ENCODE data around the gene ATXN3L. TPM values are rescaled to one million over a fixed set of nuclear protein-coding genes. Genes with fewer than 3 reads are reported as not detected.

The ATXN3L gene
- total and polyA plus RNA-seq, 10 of the 15 experiments (the other 5 are each of a cell fraction or from before 2014, with no cell fraction given) = not detected

- BruUV-seq (replicated peaks) = no TSS peak
- no peaks in the 10 kb centered on the region for H4K20me1 ChIP-seq (ENCODE audit: control insufficient read depth, insufficient read depth)
- H3K4me2 ChIP-seq (ENCODE audit: control insufficient read depth, insufficient read depth) = no peak overlapping the region
- no peak overlapping the region for H3K27ac ChIP-seq (ENCODE audit: control insufficient read depth, insufficient read depth)
- DNase-seq (ENCODE audit: low read depth, low spot score) = no peak
- ChIA-PET SMC1A (ENCODE audit: uncharacterized antibody, unreplicated experiment) (no interaction called here), RAD21 (ENCODE audit: unreplicated experiment) (interaction anchor here (0.9 kb wide), 1 partner anchor 120 kb away, joined by 3 read pairs; no protein-coding TSS in a partner anchor), POLR2A (no interaction called here), CTCF (no interaction called here)
- FAIRE-seq = no peak
- no peak for TF ChIP-seq YBX1 (IDR thresholded peaks at IDR 0.05)
- no peak for TF ChIP-seq SREBF2 (IDR thresholded peaks at IDR 0.05; ENCODE audit: low read length)
- peak; percentile 45; the same call in 1 of the 2 replicates for TF ChIP-seq ATF7 (IDR thresholded peaks at IDR 0.05; ENCODE audit: low read depth)
- TF ChIP-seq RUNX3 (IDR thresholded peaks at IDR 0.05; ENCODE audit: low read length) = peak; percentile 22; the same call in 1 of the 2 replicates
- no peak for TF ChIP-seq BMI1 (IDR thresholded peaks at IDR 0.05; ENCODE audit: borderline replicate concordance)
- TF ChIP-seq ZNF207 (IDR thresholded peaks at IDR 0.05; ENCODE audit: borderline replicate concordance) = no peak
- no peaks in the 10 kb centered on the region for H3K79me2 ChIP-seq (ENCODE audit: control insufficient read depth, insufficient read depth, low read length)
- peak; percentile 38; the same call in 1 of the 3 replicates for ATAC-seq
- H3K4me1 ChIP-seq (ENCODE audit: control insufficient read depth, insufficient read depth, low read length) = no peaks in the 10 kb centered on the region
- no peaks in the 10 kb centered on the region for H3K9me3 ChIP-seq (replicated peaks; ENCODE audit: control insufficient read depth, insufficient read depth, low read length)
- H2AFZ ChIP-seq (ENCODE audit: control insufficient read depth, low read depth, low read length) = no peak overlapping the region
- intact Hi-C loops (cut with micrococcal nuclease; ENCODE audit: unreplicated experiment) = no loop called here
- H3K27me3 ChIP-seq (replicated peaks in 1 of 2; ENCODE audit: control insufficient read depth in 2 of 2, insufficient read depth in 2 of 2, low read length in 1 of 2) = no peaks in the 10 kb centered on the region; a peak in 1 of 4 replicates
- in situ Hi-C loops (cut with MboI) = no loop called here
- no peak overlapping the region for H3K9ac ChIP-seq (ENCODE audit: control insufficient read depth, insufficient read depth, low read length)
- no peak overlapping the region for H3K4me3 ChIP-seq
- WGBS (ENCODE audit: insufficient coverage, insufficient replicate concordance, low lambda C conversion rate, missing lambda C conversion rate) = 44% methylated on average over 7 of the region's 7 CpGs
- H3K36me3 ChIP-seq (ENCODE audit: control insufficient read depth in 2 of 2, insufficient read depth in 2 of 2, low read length in 1 of 2) = no peaks in the 10 kb centered on the region
Measured at GRCh38 chrX:13367950-13368349, 48.1 kb upstream of the ATXN3L start.

GRCh38 chrX:13366698-13367097 is 46.8 kb upstream of the ATXN3L start:
- ATAC-seq = no peak
- H3K9ac ChIP-seq (ENCODE audit: control insufficient read depth, insufficient read depth, low read length) = no peak overlapping the region

More at GRCh38 chrX:13366698-13367097, 46.8 kb upstream of the ATXN3L start:
- H3K27ac ChIP-seq (ENCODE audit: control insufficient read depth, insufficient read depth) = no peak overlapping the region
- ChIA-PET RAD21 (ENCODE audit: unreplicated experiment) (no interaction called here), CTCF (interaction anchor here (0.5 to 1.5 kb wide), 2 partner anchors 15 to 21 kb away, joined by 3 to 6 read pairs; no protein-coding TSS in a partner anchor), POLR2A (no interaction called here), SMC1A (ENCODE audit: uncharacterized antibody, unreplicated experiment) (interaction anchor here (1.2 kb wide), 1 partner anchor 13 kb away, joined by 6 read pairs; no protein-coding TSS in a partner anchor)
- H3K4me1 ChIP-seq (ENCODE audit: control insufficient read depth, insufficient read depth, low read length) = no peaks in the 10 kb centered on the region
- 67% methylated on average over 4 of the region's 4 CpGs for WGBS (ENCODE audit: insufficient coverage, insufficient replicate concordance, low lambda C conversion rate, missing lambda C conversion rate)
- no peak overlapping the region for H3K4me3 ChIP-seq
- FAIRE-seq (no peak), DNase-seq (ENCODE audit: low read depth, low spot score) (no peak)
- no peaks in the 10 kb centered on the region for H3K79me2 ChIP-seq (ENCODE audit: control insufficient read depth, insufficient read depth, low read length)
- no peak overlapping the region for H2AFZ ChIP-seq (ENCODE audit: control insufficient read depth, low read depth, low read length)
- in situ Hi-C loops (cut with MboI) = no loop called here
- H3K9me3 ChIP-seq (replicated peaks; ENCODE audit: control insufficient read depth, insufficient read depth, low read length) = no peaks in the 10 kb centered on the region
- TF ChIP-seq RB1 (IDR thresholded peaks at IDR 0.05; ENCODE audit: borderline replicate concordance) (no peak), JUNB (IDR thresholded peaks at IDR 0.05) (no peak)
- no peak overlapping the region for H3K4me2 ChIP-seq (ENCODE audit: control insufficient read depth, insufficient read depth)
- BruUV-seq (replicated peaks) = no TSS peak
- no peaks in the 10 kb centered on the region for H4K20me1 ChIP-seq (ENCODE audit: control insufficient read depth, insufficient read depth)
- no peaks in the 10 kb centered on the region; a peak in 1 of 4 replicates for H3K27me3 ChIP-seq (replicated peaks in 1 of 2; ENCODE audit: control insufficient read depth in 2 of 2, insufficient read depth in 2 of 2, low read length in 1 of 2)
- intact Hi-C loops (cut with micrococcal nuclease; ENCODE audit: unreplicated experiment) = no loop called here
- no peaks in the 10 kb centered on the region for H3K36me3 ChIP-seq (ENCODE audit: control insufficient read depth in 2 of 2, insufficient read depth in 2 of 2, low read length in 1 of 2)
